C4-2B (cell line): Measurements from ENCODE around the gene ST8SIA5.

Experiments
- CTCF ChIP-seq: fragments of 450-650 bp; conservative IDR thresholded peaks from 2 replicates; pipeline ENCODE4 v1.5.1; 2017; ENCODE audit warnings: mild to moderate bottlenecking
- ZFX ChIP-seq: fragments of 450-650 bp; IDR thresholded peaks from 2 replicates; pipeline ENCODE4 v1.6.1; 2017

GRCh38 chr18:46722051-46722450, 34.8 kb downstream of the ST8SIA5 start:
- TF ChIP-seq ZFX: no peak
- no peak for TF ChIP-seq CTCF
